Keratinocyte (primary cell): ENCODE results near the gene NEURL4.

Experiments used
- EZH2 ChIP-seq: IDR thresholded peaks from one replicate; pipeline ENCODE4 v1.6.1; 2012; ENCODE audit warnings: inconsistent platforms, mild to moderate bottlenecking, low read length, moderate library complexity
- TF ChIP-seq, protein P1 (sequence below), 3 experiments: IDR thresholded peaks in 1 of 3; conservative IDR thresholded peaks in 1 of 3; optimal IDR thresholded peaks in 1 of 3; 2 replicates in 2 of 3; 3 replicates in 1 of 3; pipeline versions ENCODE3 to v1.5.1; 2011; ENCODE audit warnings: low read length in 3 of 3, mild to moderate bottlenecking in 3 of 3, moderate library complexity in 2 of 3, control low read depth in 1 of 3, inconsistent platforms in 1 of 3; ENCODE audit not compliant: insufficient read depth in 2 of 3; ENCODE audit errors: extremely low read depth in 1 of 3

- TF ChIP-seq, protein P1, sequence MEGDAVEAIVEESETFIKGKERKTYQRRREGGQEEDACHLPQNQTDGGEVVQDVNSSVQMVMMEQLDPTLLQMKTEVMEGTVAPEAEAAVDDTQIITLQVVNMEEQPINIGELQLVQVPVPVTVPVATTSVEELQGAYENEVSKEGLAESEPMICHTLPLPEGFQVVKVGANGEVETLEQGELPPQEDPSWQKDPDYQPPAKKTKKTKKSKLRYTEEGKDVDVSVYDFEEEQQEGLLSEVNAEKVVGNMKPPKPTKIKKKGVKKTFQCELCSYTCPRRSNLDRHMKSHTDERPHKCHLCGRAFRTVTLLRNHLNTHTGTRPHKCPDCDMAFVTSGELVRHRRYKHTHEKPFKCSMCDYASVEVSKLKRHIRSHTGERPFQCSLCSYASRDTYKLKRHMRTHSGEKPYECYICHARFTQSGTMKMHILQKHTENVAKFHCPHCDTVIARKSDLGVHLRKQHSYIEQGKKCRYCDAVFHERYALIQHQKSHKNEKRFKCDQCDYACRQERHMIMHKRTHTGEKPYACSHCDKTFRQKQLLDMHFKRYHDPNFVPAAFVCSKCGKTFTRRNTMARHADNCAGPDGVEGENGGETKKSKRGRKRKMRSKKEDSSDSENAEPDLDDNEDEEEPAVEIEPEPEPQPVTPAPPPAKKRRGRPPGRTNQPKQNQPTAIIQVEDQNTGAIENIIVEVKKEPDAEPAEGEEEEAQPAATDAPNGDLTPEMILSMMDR (optimal IDR thresholded peaks at IDR 0.05 in 1 of 3, IDR thresholded peaks at IDR 0.05 in 1 of 3, conservative IDR thresholded peaks at IDR 0.05 in 1 of 3; ENCODE audit: extremely low read depth in 1 of 3, insufficient read depth in 2 of 3, low read length in 3 of 3), result no peak
- TF ChIP-seq EZH2, result peak; percentile 19
Measured at GRCh38 chr17:7293159-7293558, 36.0 kb downstream of the NEURL4 start.
